Naive thymus-derived CD8-positive, alpha-beta T cell (primary cell): ENCODE results near the gene GDF15. TPM values are rescaled to one million over a fixed set of nuclear protein-coding genes. Genes with fewer than 3 reads are reported as not detected.

Experiments used
- ATAC-seq, 2 donors: fragments of 150-1000 bp; cut with Tn5 transposase in 1 of 2; sonication (Bioruptor Pico), chemical (Tn5 transposase) in 1 of 2; 1 replicate in 1 of 2; 2 replicates in 1 of 2; pipeline ENCODE4 v1.10.0; 2021; ENCODE audit warnings: mild to moderate bottlenecking in 2 of 2, moderate library complexity in 2 of 2
- POLR2A ChIA-PET: fragments of 350-600 bp; sonication (Branson Sonifier 250); formaldehyde crosslinking; loops from one replicate; lab custom pipeline; 2021; ENCODE audit warnings: antibody characterized with exemption; lab: Charles Lee
- DNase-seq, 10 donors: peaks; one replicate each; pipeline versions ENCODE4 v3.0.0 to v3.0.0-alpha.2; 2020 to 2022
- H3K27ac Mint-ChIP-seq, 10 donors: one replicate each; pipeline ENCODE4 v1.8.0; 2020 to 2022; ENCODE audit warnings: mild to moderate bottlenecking in 10 of 10, mixed read lengths in 10 of 10, moderate library complexity in 4 of 10, inconsistent platforms in 1 of 10
- H3K27me3 Mint-ChIP-seq, 5 donors: one replicate each; pipeline ENCODE4 v1.8.0; 2021 to 2022; ENCODE audit warnings: mixed read lengths in 5 of 5
- H3K36me3 Mint-ChIP-seq, 3 donors: one replicate each; pipeline ENCODE4 v1.8.0; 2020 to 2022; ENCODE audit warnings: mixed read lengths in 3 of 3, mild to moderate bottlenecking in 2 of 3, inconsistent platforms in 1 of 3
- H3K4me1 Mint-ChIP-seq, 4 donors: one replicate each; pipeline ENCODE4 v1.8.0; 2021 to 2022; ENCODE audit warnings: mixed read lengths in 4 of 4
- H3K4me3 Mint-ChIP-seq, 10 donors: one replicate each; pipeline ENCODE4 v1.8.0; 2020 to 2022; ENCODE audit warnings: mild to moderate bottlenecking in 10 of 10, mixed read lengths in 10 of 10, moderate library complexity in 6 of 10, inconsistent platforms in 1 of 10
- H3K9me3 Mint-ChIP-seq, 9 donors: one replicate each; pipeline ENCODE4 v1.8.0; 2020 to 2022; ENCODE audit warnings: mixed read lengths in 9 of 9, mild to moderate bottlenecking in 3 of 9, inconsistent platforms in 1 of 9, moderate library complexity in 1 of 9
- microRNA-seq: library from miRNA; unstranded; fragments of <30 nt; microRNA quantifications from one replicate; pipeline ENCODE4 v1.2.0, GENCODE V29; 2022; ENCODE audit warnings: borderline microRNAs expressed
- polyA plus RNA-seq, 3 donors: library from polyadenylated mRNA; unstranded; fragments of 300-500 nt; fragmentation: Illumina TruSeq; gene quantifications; one replicate each; pipeline ENCODE4 v1.2.3, GENCODE V29; 2021
- total RNA-seq, 8 experiments: library from RNA in 2 of 8; stranded (reverse) in 2 of 8; gene quantifications; one replicate each; pipeline ENCODE4 v1.2.3 and lab custom pipeline; 2021 to 2026

Gene GDF15
- total and polyA plus RNA-seq, 5 experiments from 2014 or later, result not detected

- Mint-ChIP-seq H3K36me3 (no peaks in the 10 kb centered on the region), H3K27me3 (no peaks in the 10 kb centered on the region), H3K4me1 (peaks cover 9 to 51% (median 42%) of the 10 kb centered on the region in 4 donors), H3K9me3 (no peaks in the 10 kb centered on the region), H3K27ac (peak overlapping the region in 7 of 10 donors; percentile 69 to 89 (median 88)), H3K4me3 (peak overlapping the region; percentile 74 to 89 (median 82))
- ATAC-seq, result peak; percentile 74 to 78
- POLR2A ChIA-PET, result interaction anchor here (0.7 to 1.1 kb wide), 8 partner anchors 8 to 155 kb away, joined by 3 to 7 read pairs (median 4); partner anchors contain the start of genes ELL, JUND and SSBP4
- peak; percentile 77 to 95 (median 88) for DNase-seq
These were observed 50.9 kb downstream of the GDF15 start for GRCh38 chr19:18436671-18437490.

- Mint-ChIP-seq H3K4me3 (peak within 1 kb of the TSS; percentile 74 to 89 (median 82)), H3K27ac (peak within 1 kb of the TSS in 9 of 10 donors; percentile 37 to 89 (median 88)), H3K9me3 (peaks cover 0 to 2% (median 0%) of the 10 kb centered on the region in 9 donors), H3K36me3 (peaks cover 0 to under 1% (median 0%) of the 10 kb centered on the region in 3 donors), H3K4me1 (peaks cover 16 to 58% (median 43%) of the 10 kb centered on the region in 4 donors), H3K27me3 (no peaks in the 10 kb centered on the region)
- DNase-seq, result peak; percentile 34 to 87 (median 56)
- ATAC-seq, result peak; percentile 32 to 37
- POLR2A ChIA-PET, result interaction anchor here (0.6 to 1.1 kb wide), 9 partner anchors 9 to 262 kb away, joined by 3 to 7 read pairs (median 4); partner anchors contain the start of genes ELL, JUND and SSBP4
These were observed 51.8 kb downstream of the GDF15 start, which contains the start of gene ISYNA1 for GRCh38 chr19:18437491-18438330. TSS of gene ISYNA1 (minus strand) at chr19:18438133. CDS start at chr19:18437979, 154 bp downstream.

- H3K4me3 Mint-ChIP-seq, result peak overlapping the region in 7 of 10 donors; percentile 29 to 74 (median 51)
- no peaks in the 10 kb centered on the region for H3K27me3 Mint-ChIP-seq
- H3K9me3 Mint-ChIP-seq, result peaks cover 0 to 2% (median 0%) of the 10 kb centered on the region in 9 donors
- H3K27ac Mint-ChIP-seq, result peak overlapping the region in 6 of 10 donors; percentile 10 to 74 (median 45)
- POLR2A ChIA-PET, result interaction anchor here (0.6 to 1.7 kb wide), 7 partner anchors 13 to 261 kb away, joined by 3 to 7 read pairs (median 4); partner anchors contain the start of genes REX1BD and SSBP4
- ATAC-seq (no peak), DNase-seq (no peak)
- peaks cover 0 to 4% (median 0%) of the 10 kb centered on the region in 3 donors for H3K36me3 Mint-ChIP-seq
- peaks cover 15 to 59% (median 46%) of the 10 kb centered on the region in 4 donors for H3K4me1 Mint-ChIP-seq
These were observed 52.5 kb downstream of the GDF15 start for GRCh38 chr19:18438331-18439024.

Small RNA genes within 50 kb of the gene (microRNA-seq; reads per million reads assigned to microRNA genes)
- gene MIR3189, result not detected

Other genes starting within 250 kb of the GDF15 start
- 10 to 100 TPM; 20.9 to 21.5 TPM for gene PIK3R2, start 233.0 kb upstream of the GDF15 start, total RNA-seq
- 10 to 100 TPM in 1 of 3 donors, 1 to 10 TPM in 2; 1.5 to 11.7 (median 3.6) TPM for gene PIK3R2, start 233.0 kb upstream of the GDF15 start, polyA plus RNA-seq
- 10 to 100 TPM; 13.7 to 15.3 TPM for gene IFI30, start 212.3 kb upstream of the GDF15 start, total RNA-seq
- 1 to 10 TPM; 3.3 to 7.1 (median 5.4) TPM for gene IFI30, start 212.3 kb upstream of the GDF15 start, polyA plus RNA-seq
- gene MPV17L2, start 192.9 kb upstream of the GDF15 start, total RNA-seq, result 1 to 10 TPM; 5.8 to 7.0 TPM
- 10 to 100 TPM in 1 of 3 donors, 1 to 10 TPM in 2; 5.1 to 12.2 (median 9.4) TPM for gene MPV17L2, start 192.9 kb upstream of the GDF15 start, polyA plus RNA-seq
- gene RAB3A, start 182.1 kb upstream of the GDF15 start, total RNA-seq, result 1 to 10 TPM; 2.9 to 3.8 TPM
- 1 to 10 TPM; 1.3 to 2.3 (median 1.8) TPM for gene RAB3A, start 182.1 kb upstream of the GDF15 start, polyA plus RNA-seq
- gene PDE4C, start 159.7 kb upstream of the GDF15 start, total RNA-seq, result not detected
- gene PDE4C, start 159.7 kb upstream of the GDF15 start, polyA plus RNA-seq, result not detected
- gene IQCN, start 111.7 kb upstream of the GDF15 start, total RNA-seq, result 1 to 10 TPM; 7.4 to 8.4 TPM
- gene IQCN, start 111.7 kb upstream of the GDF15 start, polyA plus RNA-seq, result under 1 TPM in 2 of 3 donors, not detected in 1; 0.06 to 0.15 TPM
- gene JUND, start 104.5 kb upstream of the GDF15 start, total RNA-seq, result 100 to 1,000 TPM; 181 to 189 TPM
- gene JUND, start 104.5 kb upstream of the GDF15 start, polyA plus RNA-seq, result 100 to 1,000 TPM in 1 of 3 donors, 10 to 100 TPM in 2; 43.3 to 169 (median 69.1) TPM
- 10 to 100 TPM; 82.1 to 84.0 TPM for gene LSM4, start 63.1 kb upstream of the GDF15 start, total RNA-seq
- 100 to 1,000 TPM; 162 to 198 (median 181) TPM for gene LSM4, start 63.1 kb upstream of the GDF15 start, polyA plus RNA-seq
- gene PGPEP1, start 45.6 kb upstream of the GDF15 start, total RNA-seq, result 10 to 100 TPM; 55.9 to 61.0 TPM
- 10 to 100 TPM in 1 of 3 donors, 1 to 10 TPM in 2; 9.3 to 11.9 (median 9.7) TPM for gene PGPEP1, start 45.6 kb upstream of the GDF15 start, polyA plus RNA-seq
- gene LRRC25, start 11.5 kb downstream of the GDF15 start, total RNA-seq, result under 1 TPM; 0.16 to 0.39 TPM
- gene LRRC25, start 11.5 kb downstream of the GDF15 start, polyA plus RNA-seq, result under 1 TPM in 2 of 3 donors, not detected in 1; 0.13 to 0.26 TPM
- 10 to 100 TPM; 41.3 to 45.4 TPM for gene SSBP4, start 33.2 kb downstream of the GDF15 start, total RNA-seq
- 10 to 100 TPM; 48.1 to 78.8 (median 61.1) TPM for gene SSBP4, start 33.2 kb downstream of the GDF15 start, polyA plus RNA-seq
- 10 to 100 TPM; 62.5 to 63.7 TPM for gene ISYNA1, start 52.0 kb downstream of the GDF15 start, total RNA-seq
- 10 to 100 TPM; 28.3 to 53.2 (median 40.4) TPM for gene ISYNA1, start 52.0 kb downstream of the GDF15 start, polyA plus RNA-seq
- 10 to 100 TPM; 23.7 to 24.1 TPM for gene ELL, start 135.9 kb downstream of the GDF15 start, total RNA-seq
- 10 to 100 TPM in 1 of 3 donors, 1 to 10 TPM in 2; 7.6 to 11.0 (median 9.3) TPM for gene ELL, start 135.9 kb downstream of the GDF15 start, polyA plus RNA-seq
- gene FKBP8, start 157.4 kb downstream of the GDF15 start, total RNA-seq, result 100 to 1,000 TPM; 235 to 236 TPM
- gene FKBP8, start 157.4 kb downstream of the GDF15 start, polyA plus RNA-seq, result 100 to 1,000 TPM in 2 of 3 donors, 10 to 100 TPM in 1; 87.0 to 125 (median 106) TPM
- gene KXD1, start 171.7 kb downstream of the GDF15 start, total RNA-seq, result 10 to 100 TPM; 96.2 to 97.9 TPM
- 10 to 100 TPM; 68.3 to 80.2 (median 79.4) TPM for gene KXD1, start 171.7 kb downstream of the GDF15 start, polyA plus RNA-seq
- gene UBA52, start 185.7 kb downstream of the GDF15 start, total RNA-seq, result 1,000 to 10,000 TPM; 1,986 to 2,036 TPM
- gene UBA52, start 185.7 kb downstream of the GDF15 start, polyA plus RNA-seq, result 1,000 to 10,000 TPM; 1,743 to 2,077 (median 1,903) TPM
- gene REX1BD, start 202.6 kb downstream of the GDF15 start, total RNA-seq, result 100 to 1,000 TPM; 138 to 165 TPM
- gene REX1BD, start 202.6 kb downstream of the GDF15 start, polyA plus RNA-seq, result 100 to 1,000 TPM; 165 to 196 (median 176) TPM
- not detected for gene CRLF1, start 220.6 kb downstream of the GDF15 start, total RNA-seq
- 1 to 10 TPM in 1 of 3 donors, under 1 TPM in 1, not detected in 1; 0.55 to 1.1 TPM for gene CRLF1, start 220.6 kb downstream of the GDF15 start, polyA plus RNA-seq
- gene TMEM59L, start 226.7 kb downstream of the GDF15 start, total RNA-seq, result not detected
- under 1 TPM in 2 of 3 donors, not detected in 1; 0.09 to 0.27 TPM for gene TMEM59L, start 226.7 kb downstream of the GDF15 start, polyA plus RNA-seq